H1 (cell line): ENCODE results near the gene COL8A2. TPM values are rescaled to one million over a fixed set of nuclear protein-coding genes. Genes with fewer than 3 reads are reported as not detected.
A peak's percentile ranks its signal among the peaks of the same experiment; 100 is the strongest.

ENCODE experiments used
- CTCF ChIA-PET: fragments of 300-600 bp; sonication (Branson Sonifier 250); formaldehyde crosslinking; loops from one replicate; lab custom pipeline; 2021; ENCODE audit not compliant: partially characterized antibody; lab: Charles Lee
- POLR2A ChIA-PET: fragments of 300-600 bp; sonication (Branson Sonifier 250); formaldehyde crosslinking; loops from one replicate; lab custom pipeline; 2021; ENCODE audit warnings: inconsistent platforms; ENCODE audit not compliant: partially characterized antibody; lab: Charles Lee
- DNase-seq, 2 experiments: peaks; one replicate each; pipeline versions ENCODE4 v3.0.0 to v3.0.0-alpha.2; 2010 to 2022; ENCODE audit warnings: low spot score in 2 of 2, low read depth in 1 of 2, mixed read lengths in 1 of 2
- FAIRE-seq: peaks from 2 replicates; lab custom pipeline; 2011; peaks lifted over from hg19 to GRCh38; lab: Jason Lieb, UNC
- H2AFZ ChIP-seq: 2 replicates; pipeline ENCODE4 v1.8.1; 2012; ENCODE audit warnings: low read length, inconsistent platforms
- H2AK5ac ChIP-seq: 2 replicates; pipeline ENCODE4 v1.6.1; 2013; ENCODE audit warnings: low read depth, low read length
- H2BK120ac ChIP-seq: replicated peaks from 2 replicates; pipeline ENCODE3; 2013; ENCODE audit warnings: low read depth, low read length, inconsistent platforms
- H2BK12ac ChIP-seq: 2 replicates; pipeline ENCODE4 v1.6.1; 2013; ENCODE audit warnings: low read depth, low read length
- H2BK15ac ChIP-seq: 2 replicates; pipeline ENCODE4 v1.6.1; 2013; ENCODE audit warnings: low read length
- H2BK20ac ChIP-seq: 2 replicates; pipeline ENCODE4 v1.6.1; 2013; ENCODE audit warnings: low read length
- H2BK5ac ChIP-seq: 2 replicates; pipeline ENCODE4 v1.6.1; 2013; ENCODE audit warnings: low read depth, low read length
- H3K14ac ChIP-seq: 2 replicates; pipeline ENCODE4 v1.6.1; 2013; ENCODE audit warnings: inconsistent platforms; ENCODE audit not compliant: insufficient read length
- H3K18ac ChIP-seq: 2 replicates; pipeline ENCODE4 v1.6.1; 2013; ENCODE audit warnings: low read length; ENCODE audit errors: extremely low read depth
- H3K23ac ChIP-seq: 2 replicates; pipeline ENCODE4 v1.6.1; 2013; ENCODE audit warnings: inconsistent platforms; ENCODE audit not compliant: insufficient read length
- H3K23me2 ChIP-seq: 2 replicates; pipeline ENCODE4 v1.6.1; 2013; ENCODE audit warnings: low read depth, low read length
- H3K27ac ChIP-seq: 2 replicates; pipeline ENCODE4 v1.6.1; 2011; ENCODE audit warnings: low read depth, low read length, inconsistent platforms
- H3K27me3 ChIP-seq, 4 experiments: replicated peaks in 1 of 4; 1 replicate in 1 of 4; 2 replicates in 3 of 4; pipeline versions ENCODE4 v1.6.1 to v1.8.1; 2011 to 2013; ENCODE audit warnings: low read length in 3 of 4, mild to moderate bottlenecking in 3 of 4, inconsistent platforms in 2 of 4, mixed read lengths in 2 of 4, moderate library complexity in 1 of 4; ENCODE audit not compliant: control insufficient read depth in 3 of 4, insufficient read depth in 3 of 4; ENCODE audit errors: extremely low read depth in 1 of 4
- H3K36me3 ChIP-seq, 4 experiments: 2 replicates each; pipeline versions ENCODE4 v1.6.1 to v1.8.1; 2011 to 2013; ENCODE audit warnings: mild to moderate bottlenecking in 4 of 4, low read length in 3 of 4, moderate library complexity in 2 of 4, control low read depth in 1 of 4, inconsistent platforms in 1 of 4; ENCODE audit not compliant: insufficient read depth in 4 of 4, control insufficient read depth in 2 of 4
- H3K4ac ChIP-seq: replicated peaks from 2 replicates; pipeline ENCODE3; 2013; ENCODE audit warnings: low read length, low read depth, mixed read lengths, inconsistent platforms; ENCODE audit not compliant: insufficient read length
- H3K4me1 ChIP-seq, 4 experiments: replicated peaks in 1 of 4; 1 replicate in 1 of 4; 2 replicates in 3 of 4; pipeline versions ENCODE4 v1.6.1 to v1.8.1; 2011 to 2013; ENCODE audit warnings: low read length in 3 of 4, inconsistent platforms in 2 of 4, mixed read lengths in 1 of 4; ENCODE audit not compliant: insufficient read depth in 4 of 4, control insufficient read depth in 3 of 4
- H3K4me2 ChIP-seq, 2 experiments: 2 replicates each; pipeline versions ENCODE4 v1.6.1 to v1.8.1; 2011 to 2013; ENCODE audit warnings: low read depth in 2 of 2, low read length in 2 of 2, control low read depth in 1 of 2, inconsistent platforms in 1 of 2, mild to moderate bottlenecking in 1 of 2; ENCODE audit not compliant: insufficient read depth in 1 of 2
- H3K4me3 ChIP-seq, 4 experiments: fragments of 200-600, 300-600 bp in 1 of 4; sonication (generic), shearing (Covaris generic), sonication (Bioruptor Twin) in 1 of 4; 2 replicates each; pipeline versions ENCODE4 v1.5.1 to v1.8.1; 2011 to 2016; ENCODE audit warnings: low read length in 4 of 4, low read depth in 3 of 4, control low read depth in 2 of 4, inconsistent platforms in 2 of 4, mild to moderate bottlenecking in 2 of 4, mixed read lengths in 1 of 4, moderate library complexity in 1 of 4; ENCODE audit not compliant: insufficient read depth in 2 of 4; ENCODE audit errors: extremely low read depth in 1 of 4
- H3K56ac ChIP-seq: replicated peaks from 2 replicates; pipeline ENCODE3; 2013; ENCODE audit warnings: low read depth, mild to moderate bottlenecking, mixed read lengths, low read length, inconsistent platforms; ENCODE audit not compliant: insufficient read length
- H3K79me1 ChIP-seq: 2 replicates; pipeline ENCODE4 v1.6.1; 2013; ENCODE audit warnings: low read depth, low read length, control low read depth
- H3K79me2 ChIP-seq, 2 experiments: 2 replicates each; pipeline versions ENCODE4 v1.6.1 to v1.8.1; 2012 to 2013; ENCODE audit warnings: low read length in 2 of 2, mild to moderate bottlenecking in 2 of 2, inconsistent platforms in 1 of 2; ENCODE audit not compliant: insufficient read depth in 2 of 2, control insufficient read depth in 1 of 2
- H3K9ac ChIP-seq, 4 experiments: replicated peaks in 1 of 4; 1 replicate in 1 of 4; 2 replicates in 3 of 4; pipeline versions ENCODE4 v1.6.1 to v1.8.1; 2011 to 2013; ENCODE audit warnings: low read depth in 3 of 4, low read length in 3 of 4, control low read depth in 2 of 4, mild to moderate bottlenecking in 2 of 4, moderate library complexity in 2 of 4, inconsistent platforms in 1 of 4; ENCODE audit errors: extremely low read depth in 1 of 4
- H3K9me3 ChIP-seq, 2 experiments: 2 replicates each; pipeline versions ENCODE4 v1.6.1 to v1.8.1; 2012 to 2013; ENCODE audit warnings: mild to moderate bottlenecking in 2 of 2, moderate library complexity in 2 of 2, control low read depth in 1 of 2, inconsistent platforms in 1 of 2, low read depth in 1 of 2, low read length in 1 of 2, mixed read lengths in 1 of 2; ENCODE audit not compliant: insufficient read depth in 2 of 2
- H4K20me1 ChIP-seq, 2 experiments: replicated peaks in 1 of 2; 2 replicates each; pipeline versions ENCODE3 to v1.8.1; 2011 to 2013; ENCODE audit warnings: inconsistent platforms in 2 of 2, low read length in 2 of 2, mild to moderate bottlenecking in 1 of 2; ENCODE audit not compliant: insufficient read depth in 2 of 2, control insufficient read depth in 1 of 2
- H4K5ac ChIP-seq: 2 replicates; pipeline ENCODE4 v1.6.1; 2013; ENCODE audit warnings: low read length, low read depth, mixed read lengths, inconsistent platforms; ENCODE audit not compliant: insufficient read length
- H4K8ac ChIP-seq: 2 replicates; pipeline ENCODE4 v1.8.0; 2013; ENCODE audit warnings: mild to moderate bottlenecking, moderate library complexity, low read length, inconsistent platforms; ENCODE audit not compliant: insufficient read depth; ENCODE audit errors: extremely low read depth
- H4K91ac ChIP-seq: replicated peaks from 2 replicates; pipeline ENCODE3; 2013; ENCODE audit warnings: low read length, mixed read lengths, inconsistent platforms; ENCODE audit not compliant: insufficient read length
- WGBS, 2 experiments: shearing (Covaris generic) in 1 of 2; methylation state at CpG; one replicate each; pipeline versions ENCODE4 v1.1.6 to v1.1.7; 2013 to 2015; ENCODE audit warnings: low lambda C conversion rate in 2 of 2, mixed read lengths in 2 of 2, inconsistent platforms in 1 of 2, low coverage in 1 of 2, missing lambda C conversion rate in 1 of 2; ENCODE audit not compliant: insufficient replicate concordance in 2 of 2, insufficient coverage in 1 of 2, insufficient read length in 1 of 2; ENCODE audit errors: extremely low coverage in 1 of 2, missing lambda C conversion rate in 1 of 2; 5-methylcytosine and 5-hydroxymethylcytosine counted together
- polyA plus RNA-seq, 7 experiments: library from polyadenylated mRNA; depleted of rRNA in 3 of 7; stranded (reverse) in 5 of 7; unstranded in 2 of 7; fragments of >200 nt in 5 of 7; fragments of 200-250 nt in 2 of 7; gene quantifications; 1 replicate in 5 of 7; 2 replicates in 1 of 7; 4 replicates in 1 of 7; pipeline versions ENCODE4 v1.2.1 to v1.2.3, GENCODE V29; 2011 to 2013; ENCODE audit warnings: missing spikeins in 2 of 7, mixed read lengths in 2 of 7
- total RNA-seq: library from RNA; stranded (reverse); fragmentation: NEBNext Ultra II Directional; extraction: Animal tissue kit (Norgen Biotek cat#: 25700); gene quantifications from 2 replicates; pipeline ENCODE4 v1.2.1, GENCODE V29; 2021

Gene COL8A2
- total and polyA plus RNA-seq, 2 of the 8 experiments (the other 6 are each of a cell fraction or from before 2014, with no cell fraction given), result 2.1 to 2.8 TPM

GRCh38 chr1:36160388-36160948 is 35.4 kb upstream of the COL8A2 start:
- Histone ChIP-seq H3K23me2 (peaks cover 8% of the 10 kb centered on the region; the same call in 1 of the 2 replicates), H2BK20ac (peak overlapping the region; percentile 0; the same call in 1 of the 2 replicates), H3K56ac (no peak overlapping the region), H3K9me3 (no peaks in the 10 kb centered on the region), H2BK15ac (no peak overlapping the region), H3K79me2 (peaks cover 0 to 50% of the 10 kb centered on the region in 2 experiments; a peak in 3 of 4 replicates), H4K5ac (peak overlapping the region; percentile 42), H3K4me1 (peaks cover 0 to 22% (median 13%) of the 10 kb centered on the region in 4 experiments; a peak in 6 of 7 replicates), H4K20me1 (peaks cover 0 to 17% of the 10 kb centered on the region in 2 experiments), H2BK12ac (0 out of 2 replicates have a peak overlapping the region, but pooled peaks have one; percentile 27), H3K23ac (no peak overlapping the region), H3K14ac (no peak overlapping the region), H2BK120ac (no peak overlapping the region), H2AK5ac (peak overlapping the region; percentile 43), H3K4ac (peak overlapping the region; percentile 84), H3K4me3 (peak overlapping the region; percentile 29 to 60 (median 48); a peak in 6 of 8 replicates), H4K8ac (no peak overlapping the region), H4K91ac (peak overlapping the region; percentile 41), H3K4me2 (peak overlapping the region; percentile 62 to 76), H3K27ac (peak overlapping the region; percentile 89), H2BK5ac (no peak overlapping the region; the same call in 1 of the 2 replicates), H3K18ac (no peak overlapping the region; the same call in 1 of the 2 replicates), H3K36me3 (no peaks in the 10 kb centered on the region), H3K79me1 (peaks cover 17% of the 10 kb centered on the region), H3K9ac (peak overlapping the region in 2 of 4 experiments; percentile 70 to 78; a peak in 3 of 7 replicates), H2AFZ (no peak overlapping the region), H3K27me3 (no peaks in the 10 kb centered on the region)
- DNase-seq, result no peak
- CTCF ChIA-PET, result interaction anchor here (1.0 to 17.6 kb wide), 17 partner anchors 10 to 261 kb away, joined by 3 to 233 read pairs (median 8); partner anchors contain the start of genes THRAP3 and TRAPPC3
- POLR2A ChIA-PET, result interaction anchor here (0.6 to 4.3 kb wide), 15 partner anchors 9 to 160 kb away, joined by 3 to 49 read pairs (median 9); partner anchors contain the start of genes THRAP3 and TRAPPC3
- WGBS, 2 experiments, result 69% methylated on average over 4 of the region's 4 CpGs; no CpG with 5 or more reads in 1 of the 2 experiments
- no peak for FAIRE-seq
